Testis (tissue), 3 donors: Measurements from ENCODE around the gene LCN15. TPM values are rescaled to one million over a fixed set of nuclear protein-coding genes. Genes with fewer than 3 reads are reported as not detected.

Experiments used
- DNase-seq: peaks from one replicate; pipeline ENCODE4 v3.0.0-alpha.2; 2019
- H3K27ac ChIP-seq, 2 donors: fragments of 200-600 bp; sonication (generic); one replicate each; pipeline ENCODE4 v1.5.1; 2019
- H3K27me3 ChIP-seq: fragments of 200-600 bp; sonication (generic); one replicate; pipeline ENCODE4 v1.5.1; 2019
- H3K36me3 ChIP-seq: fragments of 200-600 bp; sonication (generic); one replicate; pipeline ENCODE4 v1.5.1; 2017; ENCODE audit warnings: low read depth; ENCODE audit errors: missing control alignments
- H3K4me1 ChIP-seq: fragments of 200-600 bp; sonication (generic); one replicate; pipeline ENCODE4 v1.5.1; 2019
- H3K4me3 ChIP-seq, 2 donors: fragments of 200-600 bp; sonication (generic); one replicate each; pipeline ENCODE4 v1.5.1; 2017 to 2019
- H3K9me3 ChIP-seq: fragments of 200-600 bp; sonication (generic); one replicate; pipeline ENCODE4 v1.5.1; 2017
- CTCF ChIP-seq, 3 experiments: fragments of 450-650 bp in 2 of 3; fragments of 200-600 bp in 1 of 3; sonication (generic) in 1 of 3; IDR thresholded peaks; one replicate each; pipeline ENCODE4 v1.5.1; 2016 to 2019; ENCODE audit warnings: antibody characterized with exemption in 3 of 3, mild to moderate bottlenecking in 2 of 3, moderate library complexity in 1 of 3
- POLR2A ChIP-seq: fragments of 450-650 bp; IDR thresholded peaks from one replicate; pipeline ENCODE4 v1.6.1; 2017; ENCODE audit warnings: antibody characterized with exemption, mild to moderate bottlenecking, moderate library complexity
- WGBS, 2 donors: methylation state at CpG; one replicate each; pipeline ENCODE4 v1.1.5; 2018; 5-methylcytosine and 5-hydroxymethylcytosine counted together
- intact Hi-C: fragments of 100-400 bp; cut with DNase I; formaldehyde crosslinking; loops from one replicate; pipeline ENCODE4 v1.15.1; 2023; ENCODE audit warnings: low total_unique reads
- polyA plus RNA-seq: library from polyadenylated mRNA; stranded (reverse); fragments of 350-450 nt; fragmentation: Illumina TruSeq; extraction: RNeasy Lipid Tissue Mini Kit (QIAGEN cat#74804); gene quantifications from one replicate; pipeline ENCODE4 v1.2.3, GENCODE V29; 2014; ENCODE audit warnings: low read depth, low replicate concordance; ENCODE audit not compliant: insufficient read depth
- total RNA-seq, 2 donors: library from RNA; depleted of rRNA; stranded (reverse); fragments of >200 nt; gene quantifications; one replicate each; pipeline ENCODE4 v1.2.3, GENCODE V29; 2016

Gene LCN15
- total and polyA plus RNA-seq, 3 donors from 2014 or later = 0.41 to 0.68 TPM; not detected in 1

- Histone ChIP-seq H3K36me3 (no peaks in the 10 kb centered on the region), H3K27me3 (no peaks in the 10 kb centered on the region), H3K4me1 (peaks cover 3% of the 10 kb centered on the region), H3K27ac (no peak overlapping the region), H3K9me3 (no peaks in the 10 kb centered on the region), H3K4me3 (no peak overlapping the region)
- intact Hi-C loops = no loop called here
- TF ChIP-seq CTCF (IDR thresholded peaks at IDR 0.05) (no peak), POLR2A (no peak)
- DNase-seq = no peak
- WGBS, 2 donors = 78 to 86% methylated on average over 4 to 21 of the region's 21 CpGs
These were observed 28.4 kb downstream of the LCN15 start for GRCh38 chr9:136735812-136736480.

- 90 to 91% methylated on average over 6 to 12 of the region's 12 CpGs for WGBS, 2 donors
- no peaks in the 10 kb centered on the region for H3K27me3 ChIP-seq
- no peaks in the 10 kb centered on the region for H3K4me1 ChIP-seq
- no peak overlapping the region for H3K4me3 ChIP-seq
- intact Hi-C loops = no loop called here
- no peak for DNase-seq
- H3K36me3 ChIP-seq = no peaks in the 10 kb centered on the region
- TF ChIP-seq CTCF (IDR thresholded peaks at IDR 0.05) (no peak), POLR2A (no peak)
- no peaks in the 10 kb centered on the region for H3K9me3 ChIP-seq
- H3K27ac ChIP-seq = no peak overlapping the region
These were observed 29.4 kb downstream of the LCN15 start for GRCh38 chr9:136734837-136735496.

DNA sequence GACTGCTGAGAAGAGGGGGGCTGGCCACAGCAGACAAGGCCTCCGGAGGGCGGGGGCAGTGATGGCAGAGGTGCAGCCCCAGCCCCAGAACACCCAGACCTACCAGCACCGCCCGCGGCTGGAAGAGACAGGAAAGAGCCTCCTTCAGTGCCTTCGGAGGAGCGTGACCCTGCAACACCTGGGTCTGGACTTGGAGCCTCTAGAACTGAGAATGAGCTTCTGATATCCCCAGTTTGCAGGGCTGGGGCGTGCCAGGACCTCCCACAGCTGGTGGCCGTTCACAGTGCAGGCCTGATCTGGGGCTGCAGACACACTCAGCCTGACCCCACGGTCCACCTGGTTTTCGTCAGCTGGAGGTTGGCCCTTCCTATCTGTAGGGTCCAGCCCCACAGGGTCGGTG, 30.7 kb downstream of the LCN15 start:
- no peak for DNase-seq
- H3K4me1 ChIP-seq = peaks cover 5% of the 10 kb centered on the region
- intact Hi-C loops = no loop called here
- no peaks in the 10 kb centered on the region for H3K27me3 ChIP-seq
- WGBS, 2 donors = 84 to 87% methylated on average over 10 to 12 of the region's 12 CpGs
- no peaks in the 10 kb centered on the region for H3K9me3 ChIP-seq
- TF ChIP-seq CTCF (IDR thresholded peaks at IDR 0.05) (no peak), POLR2A (no peak)
- no peaks in the 10 kb centered on the region for H3K36me3 ChIP-seq
- no peak overlapping the region for H3K27ac ChIP-seq
- H3K4me3 ChIP-seq = no peak overlapping the region

- intact Hi-C loops = no loop called here
- no peak for TF ChIP-seq CTCF (IDR thresholded peaks at IDR 0.05)
- no peak for TF ChIP-seq POLR2A
- Histone ChIP-seq H3K4me1 (peaks cover 7% of the 10 kb centered on the region), H3K27ac (no peak overlapping the region), H3K27me3 (no peaks in the 10 kb centered on the region), H3K36me3 (no peaks in the 10 kb centered on the region), H3K9me3 (no peaks in the 10 kb centered on the region), H3K4me3 (no peak overlapping the region)
- DNase-seq = no peak
- WGBS, 2 donors = 74 to 76% methylated on average over 13 to 16 of the region's 16 CpGs
These were observed 31.7 kb downstream of the LCN15 start for GRCh38 chr9:136732444-136733178.
